A549 (cell line): ENCODE measurements around the gene SRRD. TPM values are rescaled to one million over a fixed set of nuclear protein-coding genes. Genes with fewer than 3 reads are reported as not detected.
A peak's percentile ranks its signal among the peaks of the same experiment; 100 is the strongest.

Experiments used
- ATAC-seq, 2 experiments: fragments of 200-7000 bp in 1 of 2; fragments of >200 bp in 1 of 2; cut with Nextera tagmentation in 1 of 2; cut with Tn5 transposase in 1 of 2; 3 replicates each; pipeline versions ENCODE4 v1.8.0 to v1.9.1; 2018 to 2020; ENCODE audit warnings: mild to moderate bottlenecking in 1 of 2, moderate library complexity in 1 of 2
- CTCF ChIA-PET: fragments of 300-600 bp; sonication (Branson Sonifier 250); formaldehyde crosslinking; extraction: SDS; loops from one replicate; lab custom pipeline; 2021; ENCODE audit warnings: antibody characterized with exemption, inconsistent platforms; lab: Yijun Ruan, JAX
- POLR2A ChIA-PET: fragments of 350-600 bp; formaldehyde crosslinking; extraction: SDS; loops from one replicate; lab custom pipeline; 2021; ENCODE audit warnings: antibody characterized with exemption, inconsistent platforms; lab: Yijun Ruan, JAX
- DNase-seq, 2 experiments: peaks; one replicate each; pipeline versions ENCODE4 v3.0.0 to v3.0.0-alpha.2; 2011 to 2016; ENCODE audit warnings: low read depth in 1 of 2, low spot score in 1 of 2
- FAIRE-seq: peaks from 2 replicates; lab custom pipeline; 2011; peaks lifted over from hg19 to GRCh38; lab: Jason Lieb, UNC
- H3K27ac ChIP-seq, 2 experiments: fragments of >200 bp; sonication (Bioruptor Twin); formaldehyde crosslinking; 3 replicates each; pipeline ENCODE4 v1.5.1; 2016 to 2017
- H3K4me1 ChIP-seq: fragments of >200 bp; sonication (Bioruptor Twin); formaldehyde crosslinking; 3 replicates; pipeline ENCODE4 v1.6.1; 2016
- H3K4me2 ChIP-seq: fragments of >200 bp; sonication (Bioruptor Twin); formaldehyde crosslinking; 3 replicates; pipeline ENCODE4 v1.6.1; 2016
- H3K4me3 ChIP-seq: fragments of >200 bp; sonication (Bioruptor Twin); formaldehyde crosslinking; 3 replicates; pipeline ENCODE4 v1.5.1; 2016
- H3K9me3 ChIP-seq: fragments of >200 bp; sonication (Bioruptor Twin); formaldehyde crosslinking; 3 replicates; pipeline ENCODE4 v1.6.1; 2016
- CHD2 ChIP-seq: fragments of 150-350 bp; IDR thresholded peaks from 2 replicates; pipeline ENCODE4 v1.6.1; 2014; ENCODE audit warnings: low read length; ENCODE audit not compliant: partially characterized antibody
- EHF ChIP-seq: fragments of 250-450 bp; sonication (Bioruptor Pico); IDR thresholded peaks from 2 replicates; pipeline ENCODE4 v1.5.0; 2020; ENCODE audit warnings: mild to moderate bottlenecking
- EHMT2 ChIP-seq: fragments of 200-600 bp; sonication (generic); IDR thresholded peaks from 2 replicates; pipeline ENCODE4 v1.6.1; 2016; ENCODE audit warnings: antibody characterized with exemption, low read depth, mild to moderate bottlenecking, moderate library complexity
- FOSL2 ChIP-seq, 2 experiments: fragments of 450-650 bp in 1 of 2; fragments of >200 bp in 1 of 2; sonication (Bioruptor Twin) in 1 of 2; formaldehyde crosslinking; IDR thresholded peaks; 2 replicates each; pipeline versions ENCODE4 v1.5.0 to v1.6.1; 2016 to 2020; ENCODE audit warnings: mild to moderate bottlenecking in 1 of 2, moderate library complexity in 1 of 2
- GATA3 ChIP-seq: IDR thresholded peaks from 2 replicates; pipeline ENCODE4 v1.6.1; 2012; ENCODE audit warnings: borderline replicate concordance
- HDAC2 ChIP-seq: fragments of 200-600 bp; sonication (generic); IDR thresholded peaks from 2 replicates; pipeline ENCODE4 v1.6.1; 2016
- HEYL ChIP-seq: fragments of 250-450 bp; sonication (Bioruptor Pico); IDR thresholded peaks from 2 replicates; pipeline ENCODE4 v1.8.0; 2021; ENCODE audit warnings: mild to moderate bottlenecking, moderate library complexity
- HOXA7 ChIP-seq: fragments of 250-450 bp; sonication (Bioruptor Pico); IDR thresholded peaks from 2 replicates; pipeline ENCODE4 v1.5.0; 2020; ENCODE audit warnings: mild to moderate bottlenecking, moderate library complexity
- JUNB ChIP-seq: fragments of >200 bp; sonication (Bioruptor Twin); formaldehyde crosslinking; IDR thresholded peaks from 2 replicates; pipeline ENCODE4 v1.6.1; 2016
- KDM1A ChIP-seq: fragments of 200-600 bp; sonication (generic); IDR thresholded peaks from 2 replicates; pipeline ENCODE4 v1.6.1; 2016; ENCODE audit warnings: low read depth, mild to moderate bottlenecking
- KDM5A ChIP-seq: fragments of 200-600 bp; sonication (generic); IDR thresholded peaks from 2 replicates; pipeline ENCODE4 v1.6.1; 2016; ENCODE audit warnings: antibody characterized with exemption, mild to moderate bottlenecking
- MAZ ChIP-seq: fragments of 150-350 bp; IDR thresholded peaks from 2 replicates; pipeline ENCODE4 v1.6.1; 2014; ENCODE audit warnings: antibody characterized with exemption, low read depth, low read length, borderline replicate concordance
- NR3C1 ChIP-seq: fragments of >200 bp; sonication (Bioruptor Twin); formaldehyde crosslinking; IDR thresholded peaks from 3 replicates; pipeline ENCODE4 v1.6.1; 2017
- POLR2A ChIP-seq: IDR thresholded peaks from 2 replicates; pipeline ENCODE4 v1.6.1; 2012; ENCODE audit warnings: mild to moderate bottlenecking, low read length
- RCOR1 ChIP-seq: fragments of 150-350 bp; IDR thresholded peaks from 2 replicates; pipeline ENCODE4 v1.6.1; 2014; ENCODE audit warnings: antibody characterized with exemption, low read length, low read depth
- RFX5 ChIP-seq: fragments of 450-650 bp; IDR thresholded peaks from 2 replicates; pipeline ENCODE4 v1.7.1; 2014; ENCODE audit warnings: antibody characterized with exemption, mild to moderate bottlenecking, moderate library complexity
- SREBF2 ChIP-seq: fragments of 450-650 bp; IDR thresholded peaks from 2 replicates; pipeline ENCODE4 v1.6.1; 2014; ENCODE audit warnings: mild to moderate bottlenecking, moderate library complexity
- TFCP2L1 ChIP-seq: fragments of 250-450 bp; sonication (Bioruptor Pico); IDR thresholded peaks from 2 replicates; pipeline ENCODE4 v1.5.0; 2021; ENCODE audit warnings: mild to moderate bottlenecking
- TP53 ChIP-seq: fragments of 250-450 bp; sonication (Bioruptor Pico); IDR thresholded peaks from 2 replicates; pipeline ENCODE4 v1.5.0; 2021; ENCODE audit warnings: mild to moderate bottlenecking, moderate library complexity
- ZFP36 ChIP-seq: fragments of 450-650 bp; IDR thresholded peaks from 2 replicates; pipeline ENCODE4 v1.6.1; 2014; ENCODE audit warnings: borderline replicate concordance; ENCODE audit not compliant: partially characterized antibody
- ZSCAN20 ChIP-seq: fragments of 250-450 bp; sonication (Bioruptor Pico); IDR thresholded peaks from 2 replicates; pipeline ENCODE4 v1.8.0; 2022; ENCODE audit warnings: mild to moderate bottlenecking, moderate library complexity
- WGBS: methylation state at CpG from one replicate; pipeline ENCODE4 v1.1.6; 2017; ENCODE audit errors: missing lambda C conversion rate; 5-methylcytosine and 5-hydroxymethylcytosine counted together
- polyA plus RNA-seq, 4 experiments: library from polyadenylated mRNA; depleted of rRNA in 3 of 4; stranded (reverse); fragments of >200 nt; fragmentation: RNase III in 1 of 4; extraction: RNeasy Plus Mini Kit Qiagen cat#74134 plus additional on column Dnase treatment in 1 of 4; gene quantifications; 2 replicates in 3 of 4; 3 replicates in 1 of 4; pipeline ENCODE4 v1.2.3, GENCODE V29; 2011 to 2017
- TF ChIP-seq, protein P1 (sequence below): IDR thresholded peaks from 2 replicates; pipeline ENCODE4 v1.6.1; 2012; ENCODE audit warnings: low read depth, borderline replicate concordance
- TF ChIP-seq, protein P2 (sequence below): fragments of >200 bp; sonication (Bioruptor Twin); formaldehyde crosslinking; IDR thresholded peaks from 2 replicates; pipeline ENCODE4 v1.6.1; 2016

Gene SRRD
- polyA plus RNA-seq, 2 of the 4 experiments (the other 2 are of a cell fraction): 14.1 to 36.4 TPM

DNA sequence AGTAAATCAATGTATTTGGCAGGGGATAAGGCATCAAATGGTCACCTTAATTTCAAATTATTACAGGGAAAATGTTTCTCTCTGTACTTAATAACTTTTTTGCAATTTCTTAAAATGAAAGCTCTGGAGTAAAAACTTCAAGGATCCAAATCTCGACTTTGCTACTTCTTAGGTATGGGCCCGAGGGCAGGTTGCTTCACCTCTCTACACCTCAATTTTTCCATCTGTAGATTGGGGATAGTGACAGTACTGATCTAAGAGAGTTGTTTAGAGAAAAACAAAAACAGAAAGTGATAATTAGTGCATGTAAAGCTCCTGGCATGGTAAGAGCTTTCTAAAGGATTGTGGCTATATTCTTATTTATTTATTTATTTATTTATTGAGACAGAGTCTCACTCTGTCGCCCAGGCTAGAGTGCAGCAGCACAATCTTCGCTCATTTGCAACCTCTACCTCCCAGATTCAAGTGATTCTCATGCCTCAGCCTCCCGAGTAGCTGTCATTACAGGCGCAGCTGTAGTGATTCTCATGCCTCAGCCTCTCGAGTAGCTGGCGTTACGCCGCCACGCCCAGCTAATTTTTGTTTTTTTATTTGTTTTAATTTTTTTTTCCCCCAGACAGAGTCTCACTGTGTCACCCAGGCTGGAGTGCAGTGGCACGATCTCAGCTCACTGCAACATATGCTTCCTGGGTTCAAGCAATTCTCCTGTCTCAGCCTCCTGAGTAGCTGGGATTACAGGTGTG is 30.9 kb downstream of the SRRD start:
- ATAC-seq: no peak
- 93% methylated on average over 12 of the region's 12 CpGs for WGBS
- H3K9me3 ChIP-seq: no peaks in the 10 kb centered on the region
- no peak for FAIRE-seq
- ChIA-PET POLR2A (no interaction called here), CTCF (interaction anchor here (0.6 to 0.8 kb wide), 2 partner anchors 145 to 151 kb away, joined by 3 read pairs; no protein-coding TSS in a partner anchor)
- no peak overlapping the region for H3K27ac ChIP-seq
- no peak for TF ChIP-seq MAZ
- TF ChIP-seq SREBF2: no peak
- no peak for TF ChIP-seq KDM5A
- TF ChIP-seq, protein P1, sequence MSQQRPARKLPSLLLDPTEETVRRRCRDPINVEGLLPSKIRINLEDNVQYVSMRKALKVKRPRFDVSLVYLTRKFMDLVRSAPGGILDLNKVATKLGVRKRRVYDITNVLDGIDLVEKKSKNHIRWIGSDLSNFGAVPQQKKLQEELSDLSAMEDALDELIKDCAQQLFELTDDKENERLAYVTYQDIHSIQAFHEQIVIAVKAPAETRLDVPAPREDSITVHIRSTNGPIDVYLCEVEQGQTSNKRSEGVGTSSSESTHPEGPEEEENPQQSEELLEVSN: no peak
- no peak for TF ChIP-seq TP53 (CRISPR knock-in tag)
- TF ChIP-seq TFCP2L1: no peak
- TF ChIP-seq KDM1A: no peak
- no peak for TF ChIP-seq RCOR1
- TF ChIP-seq JUNB: no peak
- TF ChIP-seq EHF (CRISPR knock-in tag): no peak
- TF ChIP-seq HDAC2: no peak
- TF ChIP-seq EHMT2: no peak
- H3K4me3 ChIP-seq: no peak overlapping the region
- peaks cover 24% of the 10 kb centered on the region; the same call in 2 of the 3 replicates for H3K4me1 ChIP-seq
- no peak for DNase-seq
- peak overlapping the region; percentile 94; the same call in 2 of the 3 replicates for H3K4me2 ChIP-seq

DNA sequence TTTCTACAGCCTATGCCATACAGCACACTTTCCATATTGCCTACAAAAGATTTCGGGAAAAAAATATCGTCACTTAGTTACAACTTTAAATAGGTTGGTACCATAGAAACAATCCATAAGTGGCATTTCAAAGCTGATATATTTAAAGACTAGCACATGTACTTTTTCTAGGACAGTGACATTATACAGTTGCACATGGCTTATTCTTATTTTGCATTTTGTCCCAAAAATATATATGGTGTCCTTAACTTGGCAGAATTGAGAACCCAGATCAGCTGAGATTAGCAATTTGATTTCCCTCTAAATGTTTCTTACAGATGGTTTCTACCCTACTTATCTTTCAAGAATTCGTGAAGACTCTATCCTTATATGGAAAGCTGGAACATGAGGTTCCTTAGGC is 32.3 kb downstream of the SRRD start:
- peaks cover 24% of the 10 kb centered on the region; the same call in 2 of the 3 replicates for H3K4me1 ChIP-seq
- CTCF ChIA-PET: interaction anchor here (0.6 to 0.8 kb wide), 5 partner anchors 8 to 960 kb away, joined by 3 to 4 read pairs (median 3); no protein-coding TSS in a partner anchor
- TF ChIP-seq HOXA7 (no peak), POLR2A (no peak), GATA3 (no peak)
- 83% methylated on average over 3 of the region's 3 CpGs for WGBS
- no peaks in the 10 kb centered on the region for H3K9me3 ChIP-seq
- H3K4me3 ChIP-seq: no peak overlapping the region
- no peak overlapping the region for H3K4me2 ChIP-seq
- ATAC-seq (no peak), FAIRE-seq (no peak), DNase-seq (no peak)
- no peak overlapping the region for H3K27ac ChIP-seq
- POLR2A ChIA-PET: no interaction called here

DNA sequence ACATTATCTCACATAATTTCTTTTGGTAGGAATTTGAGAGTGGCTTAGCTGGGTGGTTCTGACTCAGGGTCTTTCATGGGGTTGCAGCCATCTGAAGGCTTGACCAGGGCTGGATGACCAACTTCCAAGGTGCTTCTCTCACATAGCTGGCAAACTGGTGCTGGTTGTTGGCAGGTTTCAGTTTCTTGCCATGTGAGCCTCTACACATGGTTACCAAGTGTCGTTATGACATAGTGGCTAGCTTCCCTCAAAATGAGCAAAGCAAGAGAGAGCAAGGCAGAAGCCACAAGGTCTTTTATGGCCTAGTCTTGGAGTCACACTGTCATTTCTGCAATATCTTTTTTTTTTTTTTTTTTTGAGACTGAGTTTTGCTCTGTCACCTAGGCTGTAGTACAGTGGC is 32.8 kb downstream of the SRRD start:
- ChIA-PET POLR2A (no interaction called here), CTCF (interaction anchor here (0.6 kb wide), 3 partner anchors 9 to 959 kb away, joined by 3 to 4 read pairs (median 4); no protein-coding TSS in a partner anchor)
- Histone ChIP-seq H3K4me1 (peaks cover 20% of the 10 kb centered on the region; the same call in 2 of the 3 replicates), H3K27ac (no peak overlapping the region), H3K4me2 (no peak overlapping the region), H3K9me3 (no peaks in the 10 kb centered on the region), H3K4me3 (no peak overlapping the region)
- FAIRE-seq: no peak
- TF ChIP-seq HEYL: no peak
- TF ChIP-seq TP53 (CRISPR knock-in tag): no peak
- TF ChIP-seq, protein P2, sequence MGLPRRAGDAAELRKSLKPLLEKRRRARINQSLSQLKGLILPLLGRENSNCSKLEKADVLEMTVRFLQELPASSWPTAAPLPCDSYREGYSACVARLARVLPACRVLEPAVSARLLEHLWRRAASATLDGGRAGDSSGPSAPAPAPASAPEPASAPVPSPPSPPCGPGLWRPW: no peak
- TF ChIP-seq CHD2: no peak
- no peak for TF ChIP-seq POLR2A
- no peak for TF ChIP-seq HDAC2
- no peak for TF ChIP-seq ZSCAN20 (CRISPR knock-in tag)
- no peak for TF ChIP-seq RFX5
- no peak for TF ChIP-seq FOSL2 (IDR thresholded peaks at IDR 0.05)
- no peak for TF ChIP-seq FOSL2 (CRISPR knock-in tag; IDR thresholded peaks at IDR 0.05)
- TF ChIP-seq ZFP36: no peak
- no peak for TF ChIP-seq NR3C1
- ATAC-seq: no peak
- DNase-seq: no peak
- 100% methylated on average over 1 of the region's 1 CpG for WGBS
